ENCODE results near the gene RASD1.

DNA sequence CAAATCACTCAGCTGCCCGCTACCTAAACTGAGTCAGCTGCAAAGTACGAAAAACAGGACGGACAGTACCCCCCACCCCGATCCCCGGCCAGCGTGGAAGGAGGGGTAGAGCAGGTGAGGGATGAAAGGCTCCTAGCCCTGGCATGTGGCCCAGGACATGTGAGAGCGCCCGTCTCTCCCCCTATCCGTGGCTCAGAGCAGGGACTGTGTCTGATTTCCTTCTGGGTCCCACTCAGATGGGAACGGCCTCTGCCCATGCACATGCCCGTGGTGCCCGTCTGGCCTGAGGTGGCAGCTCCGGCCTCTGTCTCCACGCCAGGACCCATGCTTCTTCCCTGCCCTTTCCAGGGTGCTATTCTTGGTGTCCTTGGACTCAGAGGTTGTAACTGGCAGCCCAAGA, 30.2 kb upstream of the RASD1 start:
- TF ChIP-seq, protein P1, sequence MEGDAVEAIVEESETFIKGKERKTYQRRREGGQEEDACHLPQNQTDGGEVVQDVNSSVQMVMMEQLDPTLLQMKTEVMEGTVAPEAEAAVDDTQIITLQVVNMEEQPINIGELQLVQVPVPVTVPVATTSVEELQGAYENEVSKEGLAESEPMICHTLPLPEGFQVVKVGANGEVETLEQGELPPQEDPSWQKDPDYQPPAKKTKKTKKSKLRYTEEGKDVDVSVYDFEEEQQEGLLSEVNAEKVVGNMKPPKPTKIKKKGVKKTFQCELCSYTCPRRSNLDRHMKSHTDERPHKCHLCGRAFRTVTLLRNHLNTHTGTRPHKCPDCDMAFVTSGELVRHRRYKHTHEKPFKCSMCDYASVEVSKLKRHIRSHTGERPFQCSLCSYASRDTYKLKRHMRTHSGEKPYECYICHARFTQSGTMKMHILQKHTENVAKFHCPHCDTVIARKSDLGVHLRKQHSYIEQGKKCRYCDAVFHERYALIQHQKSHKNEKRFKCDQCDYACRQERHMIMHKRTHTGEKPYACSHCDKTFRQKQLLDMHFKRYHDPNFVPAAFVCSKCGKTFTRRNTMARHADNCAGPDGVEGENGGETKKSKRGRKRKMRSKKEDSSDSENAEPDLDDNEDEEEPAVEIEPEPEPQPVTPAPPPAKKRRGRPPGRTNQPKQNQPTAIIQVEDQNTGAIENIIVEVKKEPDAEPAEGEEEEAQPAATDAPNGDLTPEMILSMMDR (IDR thresholded peaks at IDR 0.05), result no peak
- TF ChIP-seq POLR2A (IDR thresholded peaks at IDR 0.05), result no peak
